Lower leg skin (tissue), 3 donors: ENCODE results near the gene PGAM5.

Experiments
- POLR2A ChIP-seq, 2 donors: fragments of 450-650 bp; IDR thresholded peaks; one replicate each; pipeline ENCODE4 v1.6.1; 2016 to 2017; ENCODE audit warnings: antibody characterized with exemption in 2 of 2, mild to moderate bottlenecking in 1 of 2, moderate library complexity in 1 of 2
- TF ChIP-seq, protein P1 (sequence below), 3 donors: fragments of 450-650 bp; IDR thresholded peaks; one replicate each; pipeline ENCODE4 v1.5.1; 2016; ENCODE audit warnings: antibody characterized with exemption in 3 of 3, mild to moderate bottlenecking in 3 of 3, moderate library complexity in 2 of 3

DNA sequence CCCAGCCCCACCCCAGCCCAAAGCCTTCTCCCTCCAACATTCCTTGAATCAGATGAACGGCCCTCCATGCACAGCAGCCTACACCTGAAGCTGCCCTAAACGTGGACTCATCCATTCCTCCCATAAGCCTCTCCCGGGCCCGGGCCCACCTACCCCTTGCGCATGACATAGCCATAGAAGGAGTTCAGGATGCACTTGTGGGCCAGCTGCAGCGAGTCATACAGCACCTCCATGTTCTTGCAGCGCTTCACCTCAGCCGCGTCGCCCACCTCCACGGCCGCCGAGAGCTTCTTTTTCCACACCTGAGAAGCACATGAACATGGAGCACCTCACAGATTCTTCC is 45.5 kb upstream of the PGAM5 start:
- TF ChIP-seq, protein P1, sequence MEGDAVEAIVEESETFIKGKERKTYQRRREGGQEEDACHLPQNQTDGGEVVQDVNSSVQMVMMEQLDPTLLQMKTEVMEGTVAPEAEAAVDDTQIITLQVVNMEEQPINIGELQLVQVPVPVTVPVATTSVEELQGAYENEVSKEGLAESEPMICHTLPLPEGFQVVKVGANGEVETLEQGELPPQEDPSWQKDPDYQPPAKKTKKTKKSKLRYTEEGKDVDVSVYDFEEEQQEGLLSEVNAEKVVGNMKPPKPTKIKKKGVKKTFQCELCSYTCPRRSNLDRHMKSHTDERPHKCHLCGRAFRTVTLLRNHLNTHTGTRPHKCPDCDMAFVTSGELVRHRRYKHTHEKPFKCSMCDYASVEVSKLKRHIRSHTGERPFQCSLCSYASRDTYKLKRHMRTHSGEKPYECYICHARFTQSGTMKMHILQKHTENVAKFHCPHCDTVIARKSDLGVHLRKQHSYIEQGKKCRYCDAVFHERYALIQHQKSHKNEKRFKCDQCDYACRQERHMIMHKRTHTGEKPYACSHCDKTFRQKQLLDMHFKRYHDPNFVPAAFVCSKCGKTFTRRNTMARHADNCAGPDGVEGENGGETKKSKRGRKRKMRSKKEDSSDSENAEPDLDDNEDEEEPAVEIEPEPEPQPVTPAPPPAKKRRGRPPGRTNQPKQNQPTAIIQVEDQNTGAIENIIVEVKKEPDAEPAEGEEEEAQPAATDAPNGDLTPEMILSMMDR (IDR thresholded peaks at IDR 0.05) = no peak
- no peak for TF ChIP-seq POLR2A (IDR thresholded peaks at IDR 0.05)
